Measurements from ENCODE around the gene UBE2F.

UBE2F gene

DNA sequence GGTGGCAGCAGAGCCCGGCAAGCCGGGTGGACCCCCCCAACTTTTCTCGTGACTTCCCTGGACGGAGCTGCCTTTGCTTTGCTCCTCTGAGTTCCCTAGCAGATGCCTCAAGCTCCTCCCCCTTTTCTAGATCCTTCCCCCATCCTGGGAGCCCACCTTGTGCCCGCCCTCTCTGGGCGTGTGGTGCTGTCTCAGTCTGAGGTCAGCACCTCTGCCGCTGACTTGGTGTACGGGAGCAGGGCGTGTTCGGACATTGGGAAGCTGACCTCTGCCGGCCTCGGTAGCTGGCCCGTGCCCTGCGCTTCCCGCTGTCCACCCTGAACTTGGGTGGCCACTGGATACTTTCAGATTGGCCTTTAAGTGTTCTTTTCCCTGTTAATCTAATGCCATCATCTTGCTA lies 113.7 kb downstream of the UBE2F start:
- DNase-seq (ENCODE audit: low spot score) = no peak

DNA sequence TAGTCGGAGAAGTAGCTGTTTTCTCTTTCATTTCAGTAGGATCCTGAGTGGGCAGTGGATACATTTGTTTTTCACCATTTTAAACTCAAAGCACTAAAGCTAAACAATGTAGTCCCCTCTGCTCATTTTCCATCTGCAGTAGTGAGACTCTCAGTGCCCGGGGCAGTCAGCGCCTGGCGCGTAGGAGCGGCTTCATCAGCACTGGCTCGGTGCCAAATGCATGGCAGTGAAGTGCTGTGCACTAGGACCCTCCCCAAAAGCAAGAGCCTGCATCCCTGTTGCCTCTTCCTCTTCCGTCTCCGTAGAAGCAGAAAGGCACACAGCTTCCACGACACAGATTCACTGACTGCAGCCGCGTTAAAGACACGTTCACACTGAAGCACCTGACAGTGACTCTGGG lies 114.3 kb downstream of the UBE2F start:
- DNase-seq (ENCODE audit: low spot score) = no peak

DNA sequence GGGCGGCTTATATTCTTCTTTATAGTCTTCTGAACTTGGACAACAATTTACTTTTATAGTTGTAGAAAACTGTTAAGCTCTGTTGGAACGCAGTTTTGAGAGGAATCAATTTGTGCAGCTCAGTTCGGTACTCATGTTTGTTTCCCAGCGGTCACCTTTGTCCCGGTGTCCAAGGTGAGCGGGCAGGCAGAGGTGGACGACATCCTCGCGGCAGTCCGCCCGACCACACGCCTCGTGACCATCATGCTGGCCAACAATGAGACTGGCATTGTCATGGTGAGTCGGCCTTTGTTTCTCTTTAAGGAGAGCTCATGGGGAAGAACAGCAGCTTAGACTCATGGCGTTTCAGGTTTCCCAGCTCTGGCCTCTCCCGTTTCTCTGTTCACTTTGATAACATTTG lies 114.7 kb downstream of the UBE2F start:
- no peak for DNase-seq (ENCODE audit: low spot score)

DNA sequence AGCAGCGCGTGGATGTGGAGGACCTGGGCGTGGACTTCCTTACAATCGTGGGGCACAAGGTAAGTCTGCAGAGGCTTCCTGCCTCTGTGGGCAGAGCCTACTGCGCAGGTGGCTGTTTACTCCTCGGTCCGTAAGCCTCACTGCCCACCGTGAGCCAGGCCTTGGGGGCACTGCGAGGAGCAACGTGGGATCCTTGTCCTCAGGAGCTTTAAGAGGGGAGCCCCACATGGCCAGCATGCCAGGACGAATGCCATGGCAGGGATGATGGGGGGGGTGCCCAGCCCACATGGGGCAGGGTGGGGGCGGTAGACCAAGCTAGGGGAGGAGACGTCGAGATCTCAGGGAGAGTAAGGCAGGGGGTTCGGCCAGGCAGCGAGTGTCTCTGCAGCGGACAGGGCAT lies 115.3 kb downstream of the UBE2F start:
- no peak for DNase-seq (ENCODE audit: low spot score)

DNA sequence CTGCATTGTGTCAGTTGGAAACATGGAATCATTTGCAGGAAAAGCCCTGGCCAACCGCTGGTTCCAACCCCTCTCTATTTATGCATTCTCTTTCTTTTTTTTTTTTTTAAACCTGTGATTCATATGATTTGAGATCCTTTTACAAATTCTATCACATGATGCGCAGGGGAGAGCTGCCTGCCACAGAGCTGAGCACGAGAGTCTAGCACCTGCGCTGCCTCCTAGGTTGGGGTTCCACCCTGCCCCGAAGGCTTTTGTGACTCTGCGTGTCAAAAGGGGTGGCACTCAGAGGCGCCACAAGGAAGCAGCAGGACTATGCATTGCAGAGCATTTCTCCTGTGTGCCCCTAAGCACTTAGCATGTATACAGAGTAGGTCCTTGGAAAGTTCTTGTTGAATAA lies 116.0 kb downstream of the UBE2F start:
- no peak for DNase-seq (ENCODE audit: low spot score)

DNA sequence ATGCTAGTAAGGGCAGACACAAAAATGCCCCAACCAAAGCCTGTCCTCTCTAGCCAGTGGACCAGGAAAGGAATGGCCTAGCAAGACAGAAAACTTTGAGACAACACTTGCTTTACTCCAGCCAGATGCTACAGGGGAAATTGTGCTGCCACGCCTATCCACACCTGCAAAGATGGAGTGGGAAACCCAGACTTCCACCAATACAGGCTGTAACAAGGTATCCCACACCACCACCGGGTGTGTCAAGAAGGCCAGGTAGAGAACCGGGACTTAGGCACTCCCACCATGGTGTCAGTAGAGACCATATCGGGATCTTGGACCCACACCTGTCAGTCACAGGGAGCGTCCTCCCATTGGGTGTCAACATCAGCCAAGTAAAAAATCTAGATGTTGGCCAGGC lies 117.1 kb downstream of the UBE2F start:
- DNase-seq (ENCODE audit: low spot score) = no peak

DNA sequence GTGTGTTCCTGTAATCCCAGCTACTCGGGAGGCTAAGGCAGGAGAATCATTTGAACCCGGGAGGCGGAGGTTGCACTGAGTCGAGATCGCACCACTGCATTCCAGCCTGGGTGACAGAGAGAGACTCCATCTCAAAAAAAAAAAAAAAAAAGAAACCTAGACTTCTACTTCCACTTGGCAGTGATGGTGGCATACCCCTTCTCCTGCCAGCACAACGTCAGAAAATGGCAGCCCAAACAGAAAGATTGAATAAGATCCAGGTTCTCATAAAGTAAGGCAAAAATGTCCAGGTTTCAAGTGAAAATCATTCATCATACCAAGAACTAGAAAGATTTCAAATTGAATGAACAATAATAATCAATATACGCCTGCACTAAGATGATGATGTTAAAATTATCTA lies 117.9 kb downstream of the UBE2F start:
- no peak for DNase-seq (ENCODE audit: low spot score)

DNA sequence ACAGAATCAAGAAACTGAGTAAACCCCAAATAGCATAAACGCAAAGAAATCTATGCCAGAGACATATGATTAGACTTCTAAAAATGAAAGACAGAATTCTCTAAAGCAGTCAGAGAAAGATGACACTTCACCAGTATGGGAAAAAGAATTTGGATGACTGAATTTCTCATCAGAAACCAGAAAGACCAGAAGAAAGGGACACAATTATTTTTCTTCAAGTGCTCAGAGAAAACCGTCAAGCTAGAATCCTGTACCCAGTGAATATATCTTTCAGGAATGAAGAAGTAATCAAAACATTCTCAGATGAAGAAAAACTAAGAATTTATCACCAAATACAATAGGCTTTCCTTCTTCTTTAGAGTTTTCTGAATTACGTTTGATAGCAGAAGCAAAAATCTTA lies 119.1 kb downstream of the UBE2F start:
- no peak for DNase-seq (ENCODE audit: low spot score)

DNA sequence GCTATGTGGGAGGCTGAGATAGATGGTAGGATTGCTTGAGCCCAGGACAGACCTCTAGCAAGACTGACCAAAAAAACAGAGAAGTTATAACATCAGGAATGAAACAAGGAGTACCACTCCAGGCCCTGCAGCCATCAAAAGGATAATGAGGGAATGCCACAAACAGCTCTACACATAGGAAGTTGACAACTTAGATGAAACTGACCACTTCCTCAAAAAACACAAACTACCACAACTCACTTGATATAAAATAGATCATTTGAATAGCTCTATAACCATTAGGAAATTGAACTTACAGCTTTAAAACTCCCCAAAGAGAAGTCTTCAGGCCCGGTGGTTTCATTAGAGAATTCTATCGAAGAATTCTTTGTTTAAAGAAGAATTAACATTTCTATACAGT lies 120.4 kb downstream of the UBE2F start:
- DNase-seq (ENCODE audit: low spot score) = no peak

DNA sequence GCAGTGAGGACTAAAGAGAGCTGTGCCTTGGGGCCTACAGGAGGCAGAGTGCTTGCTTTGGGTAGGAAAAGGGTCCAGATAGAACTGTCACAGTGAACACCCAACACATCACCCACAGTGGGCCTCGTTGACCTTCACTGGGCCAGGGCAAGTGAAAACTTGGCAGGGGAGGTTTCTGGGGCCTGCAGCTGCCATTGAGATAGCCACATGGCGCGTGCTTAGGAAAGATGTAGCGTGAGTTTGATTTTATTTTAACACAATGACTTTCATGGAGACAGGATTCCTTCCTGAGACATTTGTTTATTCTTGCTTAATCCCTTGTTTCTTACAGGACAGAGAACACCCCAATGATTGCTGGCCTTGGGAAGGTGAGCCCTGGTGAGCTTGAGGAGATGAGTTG lies 124.1 kb downstream of the UBE2F start:
- no peak for DNase-seq (ENCODE audit: low spot score)

DNA sequence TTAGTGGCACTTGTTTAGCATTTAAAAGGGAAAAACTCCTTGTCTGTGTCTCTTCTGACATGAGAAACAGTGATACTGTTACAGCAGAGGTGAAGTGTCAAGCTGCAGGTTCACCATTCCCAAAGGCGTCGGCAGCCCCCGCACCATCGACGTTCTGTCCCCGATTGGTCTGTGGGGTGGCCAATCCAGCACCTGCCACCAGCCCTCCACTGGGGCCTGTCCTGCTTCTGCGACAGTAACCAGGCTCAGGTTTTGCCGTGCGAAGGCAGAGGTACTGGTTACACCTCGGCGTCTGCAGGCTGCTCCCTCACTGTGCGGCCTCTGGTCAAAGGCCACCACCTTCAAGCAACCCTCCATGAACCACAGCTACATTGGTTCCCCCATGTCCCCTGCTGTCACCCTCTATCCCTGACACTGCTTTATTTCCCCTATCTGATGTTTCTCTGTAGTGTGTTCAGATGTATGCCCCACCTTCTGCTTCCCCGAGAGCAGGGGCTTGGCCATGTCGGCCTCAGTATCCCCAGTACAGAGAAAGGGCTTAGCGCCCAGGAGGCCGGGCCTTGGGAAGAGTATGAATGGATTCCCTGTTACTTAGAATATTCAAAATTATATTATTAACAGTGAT lies 124.7 kb downstream of the UBE2F start:
- DNase-seq (ENCODE audit: low spot score) = no peak

Measured in SW480 (cell line).